ENCODE measurements around the gene KLK4. TPM values are rescaled to one million over a fixed set of nuclear protein-coding genes. Genes with fewer than 3 reads are reported as not detected.

The KLK4 gene
- total RNA-seq, 6 experiments from 2014 or later: not detected

- H3K9me3 Mint-ChIP-seq: no peaks in the 10 kb centered on the region
- no peaks in the 10 kb centered on the region for H3K36me3 Mint-ChIP-seq (ENCODE audit: low read depth)
- no peak overlapping the region for H3K4me3 Mint-ChIP-seq
- H3K27me3 Mint-ChIP-seq (ENCODE audit: insufficient read depth): peaks cover 14% of the 10 kb centered on the region
- peaks cover 14% of the 10 kb centered on the region for H3K4me1 Mint-ChIP-seq (ENCODE audit: low read depth)
- DNase-seq: no peak
- no peak overlapping the region for H3K27ac Mint-ChIP-seq
- no peak for TF ChIP-seq CTCF (IDR thresholded peaks at IDR 0.05)
Observed at GRCh38 chr19:50932690-50933083, 21.5 kb upstream of the KLK4 start.

- Mint-ChIP-seq H3K27me3 (ENCODE audit: insufficient read depth) (peaks cover 10% of the 10 kb centered on the region), H3K4me3 (no peak overlapping the region), H3K27ac (no peak overlapping the region)
Observed at GRCh38 chr19:50932018-50932689, 21.0 kb upstream of the KLK4 start.

GRCh38 chr19:50931023-50931422, 19.8 kb upstream of the KLK4 start:
- Mint-ChIP-seq H3K27me3 (ENCODE audit: insufficient read depth) (peaks cover 15% of the 10 kb centered on the region), H3K36me3 (ENCODE audit: low read depth) (no peaks in the 10 kb centered on the region), H3K27ac (no peak overlapping the region), H3K4me3 (no peak overlapping the region), H3K4me1 (ENCODE audit: low read depth) (peaks cover 14% of the 10 kb centered on the region), H3K9me3 (no peaks in the 10 kb centered on the region)
- no peak for TF ChIP-seq CTCF (IDR thresholded peaks at IDR 0.05)
- no peak for DNase-seq

More at GRCh38 chr19:50932018-50932689, 21.0 kb upstream of the KLK4 start:
- H3K36me3 Mint-ChIP-seq (ENCODE audit: low read depth): no peaks in the 10 kb centered on the region
- peaks cover 14% of the 10 kb centered on the region for H3K4me1 Mint-ChIP-seq (ENCODE audit: low read depth)
- TF ChIP-seq CTCF (IDR thresholded peaks at IDR 0.05): no peak
- DNase-seq: no peak
- no peaks in the 10 kb centered on the region for H3K9me3 Mint-ChIP-seq

GRCh38 chr19:50928831-50929230, 17.6 kb upstream of the KLK4 start:
- H3K27ac Mint-ChIP-seq: no peak overlapping the region
- no peak for TF ChIP-seq CTCF (IDR thresholded peaks at IDR 0.05)
- DNase-seq: no peak
- peaks cover 8% of the 10 kb centered on the region for H3K4me1 Mint-ChIP-seq (ENCODE audit: low read depth)
- H3K4me3 Mint-ChIP-seq: no peak overlapping the region
- H3K9me3 Mint-ChIP-seq: no peaks in the 10 kb centered on the region
- peaks cover 17% of the 10 kb centered on the region for H3K27me3 Mint-ChIP-seq (ENCODE audit: insufficient read depth)
- H3K36me3 Mint-ChIP-seq (ENCODE audit: low read depth): no peaks in the 10 kb centered on the region

GRCh38 chr19:50926144-50926543, 14.9 kb upstream of the KLK4 start:
- Mint-ChIP-seq H3K4me3 (no peak overlapping the region), H3K27ac (no peak overlapping the region), H3K36me3 (ENCODE audit: low read depth) (no peaks in the 10 kb centered on the region), H3K4me1 (ENCODE audit: low read depth) (peaks cover 7% of the 10 kb centered on the region; the same call in 1 of the 2 replicates), H3K27me3 (ENCODE audit: insufficient read depth) (peaks cover 17% of the 10 kb centered on the region), H3K9me3 (no peaks in the 10 kb centered on the region)
- DNase-seq: no peak
- no peak for TF ChIP-seq CTCF (IDR thresholded peaks at IDR 0.05)
